Amygdala (tissue), 56 donors: ENCODE data around the gene CCR1.
"Not testable (repeated sequence)": the region's sequence is repeated elsewhere in the genome, so short reads cannot be mapped to it uniquely, and the experiment has no call there.

ENCODE experiments used
- DNase-seq, 56 donors: peaks; one replicate each; lab custom pipeline; 2025; lab: John Stamatoyannopoulos, UW

Gene CCR1

GRCh38 chr3:46213201-46213600, 5.1 kb upstream of the CCR1 start:
- DNase-seq = no peak

GRCh38 chr3:46212101-46212500, 4.0 kb upstream of the CCR1 start:
- DNase-seq = no peak

GRCh38 chr3:46209746-46210470, 1.8 kb upstream of the CCR1 start:
- no peak for DNase-seq

- DNase-seq = no peak
Measured at GRCh38 chr3:46209053-46209452, 940 bp upstream of the CCR1 start.

GRCh38 chr3:46207514-46207913, 599 bp downstream of the CCR1 start:
- DNase-seq = not testable (repeated sequence)

- no peak for DNase-seq
Measured at GRCh38 chr3:46206282-46207015, 1.7 kb downstream of the CCR1 start.

GRCh38 chr3:46205286-46205960, 2.7 kb downstream of the CCR1 start:
- no peak for DNase-seq

GRCh38 chr3:46203681-46204080, 4.4 kb downstream of the CCR1 start:
- DNase-seq = no peak

- no peak for DNase-seq
Measured at GRCh38 chr3:46202535-46202934, 5.6 kb downstream of the CCR1 start.

GRCh38 chr3:46200790-46201189, 7.3 kb downstream of the CCR1 start:
- no peak for DNase-seq

GRCh38 chr3:46200211-46200610, 7.9 kb downstream of the CCR1 start:
- DNase-seq = no peak

GRCh38 chr3:46196261-46196957, 11.7 kb downstream of the CCR1 start:
- no peak for DNase-seq

- no peak for DNase-seq
Measured at GRCh38 chr3:46194868-46195553, 13.1 kb downstream of the CCR1 start.

- DNase-seq = no peak
Measured at GRCh38 chr3:46193436-46193835, 14.7 kb downstream of the CCR1 start.

- no peak for DNase-seq
Measured at GRCh38 chr3:46192939-46193338, 15.2 kb downstream of the CCR1 start.

- no peak for DNase-seq
Measured at GRCh38 chr3:46191730-46192129, 16.4 kb downstream of the CCR1 start.

- DNase-seq = no peak
Measured at GRCh38 chr3:46188708-46189107, 19.4 kb downstream of the CCR1 start.

GRCh38 chr3:46187876-46188275, 20.2 kb downstream of the CCR1 start:
- no peak for DNase-seq

- DNase-seq = no peak
Measured at GRCh38 chr3:46187341-46187700, 20.8 kb downstream of the CCR1 start.
